Measurements from ENCODE around the gene ZNF862.

Gene ZNF862

GRCh38 chr7:149875396-149875795, 37.2 kb downstream of the ZNF862 start:
- POLR2A ChIA-PET: no interaction called here
- no peaks in the 10 kb centered on the region for H3K27me3 ChIP-seq (replicated peaks in 2 of 5; ENCODE audit: control insufficient read depth in 4 of 5, insufficient read depth in 5 of 5, low read length in 4 of 5)
- no peak overlapping the region for H3K27ac ChIP-seq (ENCODE audit: insufficient read depth in 1 of 2, low read depth in 1 of 2, low read length in 2 of 2, poor library complexity in 1 of 2, severe bottlenecking in 2 of 2)
- 100% methylated on average over 4 of the region's 4 CpGs for WGBS (ENCODE audit: insufficient coverage)
- DNase-seq: no peak
- no peak overlapping the region for H3K4me3 ChIP-seq (ENCODE audit: control insufficient read depth in 1 of 7, extremely low read depth in 1 of 7, insufficient read depth in 4 of 7, low read depth in 2 of 7, low read length in 6 of 7)
- peaks cover 2 to 40% (median 30%) of the 10 kb centered on the region in 4 experiments for H3K4me1 ChIP-seq (ENCODE audit: control extremely low read depth in 1 of 4, control insufficient read depth in 4 of 4, insufficient read depth in 4 of 4, low read length in 3 of 4)
- H3K36me3 ChIP-seq (ENCODE audit: control insufficient read depth in 4 of 4, insufficient read depth in 4 of 4, low read length in 3 of 4): peaks cover 0 to 15% (median 0%) of the 10 kb centered on the region in 4 experiments
- CTCF ChIA-PET: interaction anchor here (2.0 kb wide), 1 partner anchor 9 kb away, joined by 17 read pairs; no protein-coding TSS in a partner anchor
- H3K9me3 ChIP-seq (ENCODE audit: control extremely low read depth in 1 of 5, control insufficient read depth in 4 of 5, insufficient read depth in 2 of 5, low read depth in 1 of 5, low read length in 4 of 5): no peaks in the 10 kb centered on the region

DNA sequence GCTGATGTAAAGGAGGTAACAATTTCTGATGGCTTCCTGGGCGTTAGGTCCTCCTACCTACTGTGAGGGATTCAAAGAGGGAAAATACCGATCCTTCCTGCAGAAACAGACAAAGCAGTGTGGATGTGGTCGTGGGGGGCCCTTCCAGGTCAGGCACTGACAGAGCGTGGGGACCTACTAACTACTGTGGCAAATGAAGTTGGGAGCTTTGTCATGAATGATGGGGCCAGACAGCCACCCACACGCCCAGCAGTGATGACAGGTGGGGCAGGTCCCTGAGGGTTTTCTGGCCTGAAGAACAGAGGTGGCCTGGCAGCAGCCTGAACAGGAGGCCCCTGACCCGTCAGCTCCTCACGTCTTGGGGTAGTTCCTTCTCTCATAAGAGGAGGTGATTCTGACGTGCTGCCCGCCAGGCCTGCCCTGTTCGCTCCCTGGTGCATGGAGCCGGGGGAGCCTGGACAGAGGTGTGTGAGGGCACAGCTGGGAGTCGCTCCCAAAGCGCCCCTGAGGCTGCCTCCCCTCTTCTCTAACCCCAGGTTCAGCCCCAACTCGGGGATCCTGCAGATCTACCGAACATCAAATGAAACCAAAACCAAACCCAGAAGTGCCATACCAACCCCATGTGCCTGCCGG, 39.8 kb downstream of the ZNF862 start:
- ChIA-PET CTCF (no interaction called here), POLR2A (no interaction called here)

DNA sequence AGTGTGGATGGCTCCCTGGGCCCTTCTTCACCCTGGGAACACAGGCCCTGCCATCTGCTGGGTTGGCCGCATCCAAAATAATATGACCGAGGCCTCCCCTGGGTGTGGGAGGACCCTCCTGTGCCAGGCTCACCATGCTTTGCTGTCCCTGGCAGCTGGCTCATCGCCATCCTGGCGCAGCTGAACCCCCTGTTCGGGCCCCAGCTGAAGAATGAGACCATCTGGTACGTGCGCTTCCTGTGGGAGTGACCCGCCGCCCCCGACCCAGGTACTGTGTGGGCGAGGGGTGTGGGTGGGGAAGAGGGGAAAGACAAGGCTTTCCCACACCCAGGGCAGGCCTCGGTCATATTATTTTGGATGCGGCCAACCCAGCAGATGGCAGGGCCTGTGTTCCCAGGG, 40.3 kb downstream of the ZNF862 start:
- POLR2A ChIA-PET: no interaction called here
- peaks cover 2 to 14% (median 8%) of the 10 kb centered on the region in 4 experiments for H3K4me1 ChIP-seq (ENCODE audit: control extremely low read depth in 1 of 4, control insufficient read depth in 4 of 4, insufficient read depth in 4 of 4, low read length in 3 of 4)
- WGBS (ENCODE audit: insufficient coverage): 89% methylated on average over 6 of the region's 13 CpGs
- H3K4me3 ChIP-seq (ENCODE audit: control insufficient read depth in 1 of 7, extremely low read depth in 1 of 7, insufficient read depth in 4 of 7, low read depth in 2 of 7, low read length in 6 of 7): no peak overlapping the region
- CTCF ChIA-PET: no interaction called here
- H3K27me3 ChIP-seq (replicated peaks in 2 of 5; ENCODE audit: control insufficient read depth in 4 of 5, insufficient read depth in 5 of 5, low read length in 4 of 5): no peaks in the 10 kb centered on the region
- H3K27ac ChIP-seq (ENCODE audit: insufficient read depth in 1 of 2, low read depth in 1 of 2, low read length in 2 of 2, poor library complexity in 1 of 2, severe bottlenecking in 2 of 2): no peak overlapping the region
- no peak for DNase-seq
- peaks cover 0 to 16% (median 0%) of the 10 kb centered on the region in 4 experiments for H3K36me3 ChIP-seq (ENCODE audit: control insufficient read depth in 4 of 4, insufficient read depth in 4 of 4, low read length in 3 of 4)
- no peaks in the 10 kb centered on the region for H3K9me3 ChIP-seq (ENCODE audit: control extremely low read depth in 1 of 5, control insufficient read depth in 4 of 5, insufficient read depth in 2 of 5, low read depth in 1 of 5, low read length in 4 of 5)

More for the DNA sequence above, 39.8 kb downstream of the ZNF862 start:
- DNase-seq: no peak
- Histone ChIP-seq H3K9me3 (ENCODE audit: control extremely low read depth in 1 of 5, control insufficient read depth in 4 of 5, insufficient read depth in 2 of 5, low read depth in 1 of 5, low read length in 4 of 5) (no peaks in the 10 kb centered on the region), H3K36me3 (ENCODE audit: control insufficient read depth in 4 of 4, insufficient read depth in 4 of 4, low read length in 3 of 4) (peaks cover 0 to 16% (median 0%) of the 10 kb centered on the region in 4 experiments), H3K4me3 (ENCODE audit: control insufficient read depth in 1 of 7, extremely low read depth in 1 of 7, insufficient read depth in 4 of 7, low read depth in 2 of 7, low read length in 6 of 7) (no peak overlapping the region), H3K4me1 (ENCODE audit: control extremely low read depth in 1 of 4, control insufficient read depth in 4 of 4, insufficient read depth in 4 of 4, low read length in 3 of 4) (peaks cover 2 to 16% (median 13%) of the 10 kb centered on the region in 4 experiments), H3K27ac (ENCODE audit: insufficient read depth in 1 of 2, low read depth in 1 of 2, low read length in 2 of 2, poor library complexity in 1 of 2, severe bottlenecking in 2 of 2) (no peak overlapping the region), H3K27me3 (replicated peaks in 2 of 5; ENCODE audit: control insufficient read depth in 4 of 5, insufficient read depth in 5 of 5, low read length in 4 of 5) (no peaks in the 10 kb centered on the region)
- WGBS (ENCODE audit: insufficient coverage): 95% methylated on average over 10 of the region's 16 CpGs

DNA sequence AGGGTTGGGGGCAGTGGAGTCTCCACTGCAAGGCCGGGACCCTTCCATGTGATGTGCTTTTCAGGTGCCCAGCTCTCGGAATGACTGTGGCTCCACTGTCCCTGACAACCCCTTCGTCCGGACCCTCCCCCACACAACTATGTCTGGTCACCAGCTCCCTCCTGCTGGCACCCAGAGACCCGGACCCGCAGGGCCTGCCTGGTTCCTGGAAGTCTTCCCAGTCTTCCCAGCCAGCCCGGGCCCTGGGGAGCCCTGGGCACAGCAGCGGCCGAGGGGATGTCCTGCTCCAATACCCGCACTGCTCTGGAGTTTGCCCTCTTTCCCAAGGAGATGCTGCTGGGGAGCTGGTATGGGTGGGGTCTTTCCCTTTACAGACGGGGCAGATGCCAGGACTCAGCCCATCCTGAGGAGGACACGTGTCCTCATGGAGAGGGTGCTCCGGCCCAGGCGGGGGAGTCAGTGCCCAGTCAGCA, 41.1 kb downstream of the ZNF862 start:
- no peak for DNase-seq
- ChIA-PET CTCF (no interaction called here), POLR2A (no interaction called here)
- H3K9me3 ChIP-seq (ENCODE audit: control extremely low read depth in 1 of 5, control insufficient read depth in 4 of 5, insufficient read depth in 2 of 5, low read depth in 1 of 5, low read length in 4 of 5): no peaks in the 10 kb centered on the region
- no peak overlapping the region for H3K27ac ChIP-seq (ENCODE audit: insufficient read depth in 1 of 2, low read depth in 1 of 2, low read length in 2 of 2, poor library complexity in 1 of 2, severe bottlenecking in 2 of 2)
- H3K4me1 ChIP-seq (ENCODE audit: control extremely low read depth in 1 of 4, control insufficient read depth in 4 of 4, insufficient read depth in 4 of 4, low read length in 3 of 4): peaks cover under 1 to 8% (median 3%) of the 10 kb centered on the region in 4 experiments
- no peak overlapping the region for H3K4me3 ChIP-seq (ENCODE audit: control insufficient read depth in 1 of 7, extremely low read depth in 1 of 7, insufficient read depth in 4 of 7, low read depth in 2 of 7, low read length in 6 of 7)
- H3K36me3 ChIP-seq (ENCODE audit: control insufficient read depth in 4 of 4, insufficient read depth in 4 of 4, low read length in 3 of 4): peaks cover 0 to 16% (median 0%) of the 10 kb centered on the region in 4 experiments
- whole genome bisulfite sequencing (ENCODE audit: insufficient coverage): 95% methylated on average over 7 of the region's 14 CpGs
- H3K27me3 ChIP-seq (replicated peaks in 2 of 5; ENCODE audit: control insufficient read depth in 4 of 5, insufficient read depth in 5 of 5, low read length in 4 of 5): no peaks in the 10 kb centered on the region

DNA sequence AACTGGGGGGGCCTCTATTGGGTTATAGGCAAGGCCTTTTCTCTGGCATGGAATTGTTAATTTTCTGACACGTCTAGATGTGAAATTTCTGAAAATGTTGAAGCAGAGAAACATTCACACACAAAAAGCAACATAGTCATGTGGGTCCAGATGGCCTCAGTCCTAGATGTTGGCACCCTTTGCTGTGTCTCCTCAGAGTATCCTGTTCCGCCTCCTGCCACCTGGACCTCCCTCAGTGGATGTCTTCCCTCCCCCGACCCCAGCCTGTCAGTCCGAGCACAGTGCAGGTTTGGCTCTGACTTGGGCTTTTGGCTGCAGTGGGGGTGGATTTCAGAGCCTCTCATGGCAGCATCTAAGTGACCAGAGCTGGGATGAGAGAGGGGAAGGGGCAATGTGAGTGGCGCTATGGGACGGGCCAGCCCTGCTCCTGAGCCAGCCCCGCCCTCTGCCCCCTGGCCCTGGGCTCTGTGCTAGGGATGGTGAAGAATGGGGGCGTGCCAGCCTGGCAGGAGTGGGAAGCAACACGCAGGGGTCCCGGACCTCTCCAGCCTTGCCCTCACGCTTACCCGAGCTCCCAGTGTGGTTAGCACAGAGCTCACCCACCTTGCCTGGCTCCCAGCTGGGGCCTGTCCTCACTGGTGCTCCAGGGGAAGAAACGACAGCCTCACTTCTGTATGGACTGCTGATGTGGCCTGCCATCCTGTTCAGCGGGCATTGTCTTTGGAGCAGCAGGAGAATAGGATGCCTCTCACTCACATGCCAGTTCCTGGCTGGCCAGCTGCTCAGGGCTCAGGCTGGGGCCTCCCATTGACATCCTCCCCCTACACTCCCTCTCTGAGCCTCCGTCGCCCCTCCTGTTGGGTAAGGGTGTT, 41.8 kb downstream of the ZNF862 start:
- POLR2A ChIA-PET: interaction anchor here (0.6 kb wide), 1 partner anchor 1535 kb away, joined by 3 read pairs; no protein-coding TSS in a partner anchor
- H3K27ac ChIP-seq (ENCODE audit: insufficient read depth in 1 of 2, low read depth in 1 of 2, low read length in 2 of 2, poor library complexity in 1 of 2, severe bottlenecking in 2 of 2): no peak overlapping the region
- DNase-seq: no peak
- peaks cover 0 to 16% (median 0%) of the 10 kb centered on the region in 4 experiments for H3K36me3 ChIP-seq (ENCODE audit: control insufficient read depth in 4 of 4, insufficient read depth in 4 of 4, low read length in 3 of 4)
- WGBS (ENCODE audit: insufficient coverage): 98% methylated on average over 9 of the region's 16 CpGs
- peaks cover 0 to 3% (median 0%) of the 10 kb centered on the region in 4 experiments for H3K4me1 ChIP-seq (ENCODE audit: control extremely low read depth in 1 of 4, control insufficient read depth in 4 of 4, insufficient read depth in 4 of 4, low read length in 3 of 4)
- H3K4me3 ChIP-seq (ENCODE audit: control insufficient read depth in 1 of 7, extremely low read depth in 1 of 7, insufficient read depth in 4 of 7, low read depth in 2 of 7, low read length in 6 of 7): no peak overlapping the region
- no peaks in the 10 kb centered on the region for H3K9me3 ChIP-seq (ENCODE audit: control extremely low read depth in 1 of 5, control insufficient read depth in 4 of 5, insufficient read depth in 2 of 5, low read depth in 1 of 5, low read length in 4 of 5)
- no peaks in the 10 kb centered on the region for H3K27me3 ChIP-seq (replicated peaks in 2 of 5; ENCODE audit: control insufficient read depth in 4 of 5, insufficient read depth in 5 of 5, low read length in 4 of 5)
- CTCF ChIA-PET: interaction anchor here (1.6 to 1.7 kb wide), 2 partner anchors 18 to 25 kb away, joined by 3 to 5 read pairs; no protein-coding TSS in a partner anchor

GRCh38 chr7:149880638-149881311, 42.6 kb downstream of the ZNF862 start:
- Histone ChIP-seq H3K4me1 (ENCODE audit: control extremely low read depth in 1 of 4, control insufficient read depth in 4 of 4, insufficient read depth in 4 of 4, low read length in 3 of 4) (peaks cover 0 to 9% (median 2%) of the 10 kb centered on the region in 4 experiments), H3K9me3 (ENCODE audit: control extremely low read depth in 1 of 5, control insufficient read depth in 4 of 5, insufficient read depth in 2 of 5, low read depth in 1 of 5, low read length in 4 of 5) (no peaks in the 10 kb centered on the region), H3K27me3 (replicated peaks in 2 of 5; ENCODE audit: control insufficient read depth in 4 of 5, insufficient read depth in 5 of 5, low read length in 4 of 5) (no peaks in the 10 kb centered on the region), H3K4me3 (ENCODE audit: control insufficient read depth in 1 of 7, extremely low read depth in 1 of 7, insufficient read depth in 4 of 7, low read depth in 2 of 7, low read length in 6 of 7) (no peak overlapping the region), H3K36me3 (ENCODE audit: control insufficient read depth in 4 of 4, insufficient read depth in 4 of 4, low read length in 3 of 4) (peaks cover 0 to 16% (median 0%) of the 10 kb centered on the region in 4 experiments), H3K27ac (ENCODE audit: insufficient read depth in 1 of 2, low read depth in 1 of 2, low read length in 2 of 2, poor library complexity in 1 of 2, severe bottlenecking in 2 of 2) (no peak overlapping the region)
- ChIA-PET POLR2A (no interaction called here), CTCF (interaction anchor here (1.6 to 4.3 kb wide), 3 partner anchors 10 to 26 kb away, joined by 3 to 24 read pairs (median 5); no protein-coding TSS in a partner anchor)
- no peak for DNase-seq
- 96% methylated on average over 11 of the region's 14 CpGs for WGBS (ENCODE audit: insufficient coverage)
